Neural crest cell (in vitro differentiated cells): Measurements from ENCODE around the gene RGS1. TPM values are rescaled to one million over a fixed set of nuclear protein-coding genes. Genes with fewer than 3 reads are reported as not detected.

Experiments used
- DNase-seq: peaks from one replicate; pipeline ENCODE4 v3.0.0; 2021; ENCODE audit warnings: low read depth, mixed read lengths, low spot score
- H3K27ac Mint-ChIP-seq: one replicate; pipeline ENCODE4 v1.8.0; 2021; ENCODE audit warnings: mild to moderate bottlenecking, mixed read lengths; ENCODE audit not compliant: unreplicated experiment
- H3K27me3 Mint-ChIP-seq: 2 replicates; pipeline ENCODE4 v1.8.0; 2021; ENCODE audit warnings: low read depth, mild to moderate bottlenecking, mixed read lengths
- H3K36me3 Mint-ChIP-seq: 2 replicates; pipeline ENCODE4 v1.8.0; 2021; ENCODE audit warnings: low read depth, mild to moderate bottlenecking, mixed read lengths
- H3K4me1 Mint-ChIP-seq: 2 replicates; pipeline ENCODE4 v1.8.0; 2021; ENCODE audit warnings: mixed read lengths
- H3K4me3 Mint-ChIP-seq: one replicate; pipeline ENCODE4 v1.8.0; 2021; ENCODE audit warnings: mild to moderate bottlenecking, mixed read lengths
- H3K9me3 Mint-ChIP-seq: 2 replicates; pipeline ENCODE4 v1.8.0; 2021; ENCODE audit warnings: mixed read lengths
- total RNA-seq: library from RNA; stranded (reverse); gene quantifications from 2 replicates; pipeline ENCODE4 v1.2.1, GENCODE V29; 2021
- TF ChIP-seq, protein P1 (sequence below): fragments of 200-600 bp; sonication (generic); conservative IDR thresholded peaks from 2 replicates; pipeline ENCODE4 v1.5.0; 2021; ENCODE audit warnings: antibody characterized with exemption, mild to moderate bottlenecking

Gene RGS1
- total RNA-seq, 1 donor from 2014 or later = not detected

DNA sequence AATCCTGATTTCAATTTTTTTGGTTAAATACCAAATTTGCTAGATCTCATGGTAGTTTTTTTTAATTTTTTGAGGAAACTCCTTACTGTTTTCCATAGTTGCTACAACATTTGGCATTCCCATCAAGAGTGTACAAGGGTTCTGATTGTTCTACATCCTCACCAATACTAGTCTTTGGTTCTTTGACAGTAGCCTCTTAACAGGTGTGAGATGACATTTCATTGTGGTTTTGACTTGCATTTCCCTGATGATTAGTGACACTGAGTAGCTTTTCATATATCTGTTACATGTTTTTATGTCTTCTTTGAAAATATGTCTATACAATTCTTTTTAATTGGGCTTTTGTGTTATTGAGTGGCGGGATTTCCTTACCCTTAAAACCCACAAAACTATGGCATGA is 39.5 kb downstream of the RGS1 start:
- TF ChIP-seq, protein P1, sequence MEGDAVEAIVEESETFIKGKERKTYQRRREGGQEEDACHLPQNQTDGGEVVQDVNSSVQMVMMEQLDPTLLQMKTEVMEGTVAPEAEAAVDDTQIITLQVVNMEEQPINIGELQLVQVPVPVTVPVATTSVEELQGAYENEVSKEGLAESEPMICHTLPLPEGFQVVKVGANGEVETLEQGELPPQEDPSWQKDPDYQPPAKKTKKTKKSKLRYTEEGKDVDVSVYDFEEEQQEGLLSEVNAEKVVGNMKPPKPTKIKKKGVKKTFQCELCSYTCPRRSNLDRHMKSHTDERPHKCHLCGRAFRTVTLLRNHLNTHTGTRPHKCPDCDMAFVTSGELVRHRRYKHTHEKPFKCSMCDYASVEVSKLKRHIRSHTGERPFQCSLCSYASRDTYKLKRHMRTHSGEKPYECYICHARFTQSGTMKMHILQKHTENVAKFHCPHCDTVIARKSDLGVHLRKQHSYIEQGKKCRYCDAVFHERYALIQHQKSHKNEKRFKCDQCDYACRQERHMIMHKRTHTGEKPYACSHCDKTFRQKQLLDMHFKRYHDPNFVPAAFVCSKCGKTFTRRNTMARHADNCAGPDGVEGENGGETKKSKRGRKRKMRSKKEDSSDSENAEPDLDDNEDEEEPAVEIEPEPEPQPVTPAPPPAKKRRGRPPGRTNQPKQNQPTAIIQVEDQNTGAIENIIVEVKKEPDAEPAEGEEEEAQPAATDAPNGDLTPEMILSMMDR = no peak
- Mint-ChIP-seq H3K4me1 (no peaks in the 10 kb centered on the region), H3K36me3 (no peaks in the 10 kb centered on the region), H3K4me3 (no peak overlapping the region), H3K27ac (no peak overlapping the region), H3K9me3 (no peaks in the 10 kb centered on the region), H3K27me3 (no peaks in the 10 kb centered on the region)
- no peak for DNase-seq

DNA sequence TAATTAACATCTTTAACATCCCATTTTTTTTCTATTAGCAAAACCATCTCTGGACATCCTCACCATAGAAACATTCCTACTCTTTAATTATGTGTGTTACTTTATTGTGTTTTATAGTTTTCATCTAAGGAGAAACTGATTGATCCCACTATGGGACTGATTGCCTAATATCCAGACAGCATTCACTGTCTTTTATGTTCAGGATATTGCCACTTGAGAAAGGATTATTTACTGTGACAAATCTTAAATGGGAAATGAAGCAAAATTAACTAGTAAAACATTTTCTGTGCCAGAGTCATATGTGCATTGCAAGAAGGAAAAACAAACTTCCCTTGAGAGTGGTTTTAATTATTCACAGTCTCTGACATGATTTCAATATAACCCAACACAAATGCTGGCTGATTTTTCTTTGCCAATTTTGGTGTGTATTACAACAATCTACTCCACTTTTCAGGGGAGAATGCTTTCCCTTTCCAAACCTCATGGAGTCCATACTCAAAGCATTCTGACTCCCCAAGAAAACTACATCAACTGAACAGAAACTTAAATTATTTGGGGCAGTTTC is 44.6 kb downstream of the RGS1 start:
- no peak for DNase-seq
- Mint-ChIP-seq H3K36me3 (peaks cover 3% of the 10 kb centered on the region), H3K27me3 (no peaks in the 10 kb centered on the region), H3K4me1 (no peaks in the 10 kb centered on the region), H3K9me3 (peaks cover 2% of the 10 kb centered on the region), H3K4me3 (no peak overlapping the region), H3K27ac (no peak overlapping the region)
- TF ChIP-seq, protein P1 = no peak

DNA sequence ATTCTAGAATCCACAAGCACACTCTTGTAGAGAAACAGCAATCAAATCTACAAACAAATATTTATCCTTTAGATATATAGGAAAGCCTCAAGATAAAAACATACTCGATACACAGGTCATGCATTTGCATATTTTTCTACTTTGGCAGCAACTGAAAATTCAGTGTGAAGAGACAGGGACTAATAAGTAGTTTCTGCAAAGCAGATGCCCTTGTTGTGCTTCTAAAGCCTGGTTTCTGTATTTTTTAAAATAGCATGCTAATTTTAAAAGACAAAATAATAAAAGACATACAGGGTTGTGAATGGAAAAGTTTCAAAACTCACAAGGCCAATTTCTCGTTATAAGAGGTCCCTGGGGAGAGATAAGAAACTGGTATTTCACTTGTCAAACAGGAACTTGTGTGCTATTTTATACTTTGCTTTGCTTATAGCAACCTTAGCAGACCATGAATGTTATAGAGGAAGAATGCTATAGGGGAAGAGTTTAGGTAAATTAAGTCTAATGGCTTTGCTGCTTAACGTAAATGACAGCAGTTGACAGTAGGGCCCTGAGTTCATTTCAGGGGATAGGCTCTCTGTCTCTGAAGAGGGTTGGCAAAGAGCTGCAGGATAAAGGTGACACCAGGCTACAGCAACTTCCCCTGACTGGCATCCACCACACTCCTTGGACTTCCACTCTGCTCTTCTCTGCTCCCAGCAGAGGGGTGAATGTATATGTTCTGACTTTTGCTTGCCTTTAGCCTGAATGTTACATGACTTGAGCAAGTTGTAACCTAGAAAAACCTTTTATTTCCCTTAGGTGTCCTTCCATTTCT is 51.0 kb downstream of the RGS1 start:
- DNase-seq = no peak
- Mint-ChIP-seq H3K9me3 (peaks cover 2% of the 10 kb centered on the region), H3K27me3 (no peaks in the 10 kb centered on the region), H3K4me3 (no peak overlapping the region), H3K4me1 (no peaks in the 10 kb centered on the region), H3K27ac (no peak overlapping the region), H3K36me3 (peaks cover 3% of the 10 kb centered on the region)
- TF ChIP-seq, protein P1 = no peak

DNA sequence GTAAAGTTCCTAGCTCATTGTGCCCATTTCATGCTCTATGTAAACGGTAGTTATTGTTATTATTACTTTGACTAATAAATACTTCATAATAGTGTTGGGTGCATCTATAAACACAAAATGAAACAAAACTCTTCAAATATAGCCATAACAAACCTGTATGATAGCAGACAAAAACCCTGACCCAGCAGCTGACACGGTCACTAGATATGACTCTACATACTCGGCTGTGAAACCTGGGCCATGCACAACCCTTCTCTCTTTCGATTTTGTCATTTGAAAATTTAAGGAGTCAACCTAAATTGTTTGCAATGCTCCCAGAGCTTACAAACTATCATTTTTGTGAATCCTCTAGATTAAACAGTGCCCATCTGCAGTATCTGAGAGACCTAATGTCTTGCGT is 52.3 kb downstream of the RGS1 start:
- no peak for DNase-seq
- no peak overlapping the region for H3K4me3 Mint-ChIP-seq
- no peaks in the 10 kb centered on the region for H3K36me3 Mint-ChIP-seq
- H3K27ac Mint-ChIP-seq = no peak overlapping the region
- H3K4me1 Mint-ChIP-seq = peaks cover 2% of the 10 kb centered on the region
- no peaks in the 10 kb centered on the region for H3K27me3 Mint-ChIP-seq
- H3K9me3 Mint-ChIP-seq = no peaks in the 10 kb centered on the region
- TF ChIP-seq, protein P1 = no peak

DNA sequence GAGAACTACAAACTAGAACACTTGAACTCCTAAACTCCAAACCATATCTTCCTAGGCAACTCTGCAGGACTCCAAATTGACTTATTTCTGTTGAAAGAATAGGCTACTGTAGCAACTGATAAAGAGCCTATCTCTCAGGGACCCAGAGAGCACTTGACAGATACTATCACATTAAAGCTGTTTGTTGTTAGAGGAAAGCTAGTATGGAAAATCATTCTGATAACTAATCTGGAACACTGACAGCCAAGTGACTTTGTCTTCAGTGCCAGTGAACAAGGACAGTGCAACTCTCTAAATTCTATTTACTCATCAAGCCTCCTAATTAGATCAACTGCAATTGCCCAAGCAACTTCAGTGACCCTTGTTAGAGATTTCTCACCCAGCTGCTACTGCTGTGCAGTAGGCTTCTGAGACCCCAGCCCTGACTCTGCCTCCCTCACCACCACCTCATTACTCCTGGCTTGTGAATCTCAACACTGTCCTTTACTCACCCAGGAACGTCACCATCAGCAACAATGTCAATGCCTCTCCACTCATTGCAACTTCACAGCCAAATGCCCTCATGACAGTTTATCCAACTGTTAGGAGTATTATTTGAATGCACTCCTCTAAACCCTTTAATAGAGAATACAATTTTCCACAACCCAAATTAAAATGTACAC is 53.0 kb downstream of the RGS1 start:
- Mint-ChIP-seq H3K4me3 (no peak overlapping the region), H3K36me3 (no peaks in the 10 kb centered on the region), H3K4me1 (peaks cover 9% of the 10 kb centered on the region), H3K27me3 (peaks cover 2% of the 10 kb centered on the region), H3K27ac (no peak overlapping the region), H3K9me3 (no peaks in the 10 kb centered on the region)
- TF ChIP-seq, protein P1 = no peak
- no peak for DNase-seq
